H1 (cell line): ENCODE measurements around the gene HELT. TPM values are rescaled to one million over a fixed set of nuclear protein-coding genes. Genes with fewer than 3 reads are reported as not detected.

ENCODE experiments used
- CTCF ChIA-PET: fragments of 300-600 bp; sonication (Branson Sonifier 250); formaldehyde crosslinking; loops from one replicate; lab custom pipeline; 2021; ENCODE audit not compliant: partially characterized antibody; lab: Charles Lee
- POLR2A ChIA-PET: fragments of 300-600 bp; sonication (Branson Sonifier 250); formaldehyde crosslinking; loops from one replicate; lab custom pipeline; 2021; ENCODE audit warnings: inconsistent platforms; ENCODE audit not compliant: partially characterized antibody; lab: Charles Lee
- DNase-seq, 2 experiments: peaks; one replicate each; pipeline versions ENCODE4 v3.0.0 to v3.0.0-alpha.2; 2010 to 2022; ENCODE audit warnings: low spot score in 2 of 2, low read depth in 1 of 2, mixed read lengths in 1 of 2
- FAIRE-seq: peaks from 2 replicates; lab custom pipeline; 2011; peaks lifted over from hg19 to GRCh38; lab: Jason Lieb, UNC
- H2AFZ ChIP-seq: 2 replicates; pipeline ENCODE4 v1.8.1; 2012; ENCODE audit warnings: low read length, inconsistent platforms
- H2AK5ac ChIP-seq: 2 replicates; pipeline ENCODE4 v1.6.1; 2013; ENCODE audit warnings: low read depth, low read length
- H2BK120ac ChIP-seq: replicated peaks from 2 replicates; pipeline ENCODE3; 2013; ENCODE audit warnings: low read depth, low read length, inconsistent platforms
- H2BK12ac ChIP-seq: 2 replicates; pipeline ENCODE4 v1.6.1; 2013; ENCODE audit warnings: low read depth, low read length
- H2BK15ac ChIP-seq: 2 replicates; pipeline ENCODE4 v1.6.1; 2013; ENCODE audit warnings: low read length
- H2BK20ac ChIP-seq: 2 replicates; pipeline ENCODE4 v1.6.1; 2013; ENCODE audit warnings: low read length
- H2BK5ac ChIP-seq: 2 replicates; pipeline ENCODE4 v1.6.1; 2013; ENCODE audit warnings: low read depth, low read length
- H3K14ac ChIP-seq: 2 replicates; pipeline ENCODE4 v1.6.1; 2013; ENCODE audit warnings: inconsistent platforms; ENCODE audit not compliant: insufficient read length
- H3K18ac ChIP-seq: 2 replicates; pipeline ENCODE4 v1.6.1; 2013; ENCODE audit warnings: low read length; ENCODE audit errors: extremely low read depth
- H3K23ac ChIP-seq: 2 replicates; pipeline ENCODE4 v1.6.1; 2013; ENCODE audit warnings: inconsistent platforms; ENCODE audit not compliant: insufficient read length
- H3K23me2 ChIP-seq: 2 replicates; pipeline ENCODE4 v1.6.1; 2013; ENCODE audit warnings: low read depth, low read length
- H3K27ac ChIP-seq: 2 replicates; pipeline ENCODE4 v1.6.1; 2011; ENCODE audit warnings: low read depth, low read length, inconsistent platforms
- H3K27me3 ChIP-seq, 4 experiments: replicated peaks in 1 of 4; 1 replicate in 1 of 4; 2 replicates in 3 of 4; pipeline versions ENCODE4 v1.6.1 to v1.8.1; 2011 to 2013; ENCODE audit warnings: low read length in 3 of 4, mild to moderate bottlenecking in 3 of 4, inconsistent platforms in 2 of 4, mixed read lengths in 2 of 4, moderate library complexity in 1 of 4; ENCODE audit not compliant: control insufficient read depth in 3 of 4, insufficient read depth in 3 of 4; ENCODE audit errors: extremely low read depth in 1 of 4
- H3K36me3 ChIP-seq, 4 experiments: 2 replicates each; pipeline versions ENCODE4 v1.6.1 to v1.8.1; 2011 to 2013; ENCODE audit warnings: mild to moderate bottlenecking in 4 of 4, low read length in 3 of 4, moderate library complexity in 2 of 4, control low read depth in 1 of 4, inconsistent platforms in 1 of 4; ENCODE audit not compliant: insufficient read depth in 4 of 4, control insufficient read depth in 2 of 4
- H3K4ac ChIP-seq: replicated peaks from 2 replicates; pipeline ENCODE3; 2013; ENCODE audit warnings: low read length, low read depth, mixed read lengths, inconsistent platforms; ENCODE audit not compliant: insufficient read length
- H3K4me1 ChIP-seq, 4 experiments: replicated peaks in 1 of 4; 1 replicate in 1 of 4; 2 replicates in 3 of 4; pipeline versions ENCODE4 v1.6.1 to v1.8.1; 2011 to 2013; ENCODE audit warnings: low read length in 3 of 4, inconsistent platforms in 2 of 4, mixed read lengths in 1 of 4; ENCODE audit not compliant: insufficient read depth in 4 of 4, control insufficient read depth in 3 of 4
- H3K4me2 ChIP-seq, 2 experiments: 2 replicates each; pipeline versions ENCODE4 v1.6.1 to v1.8.1; 2011 to 2013; ENCODE audit warnings: low read depth in 2 of 2, low read length in 2 of 2, control low read depth in 1 of 2, inconsistent platforms in 1 of 2, mild to moderate bottlenecking in 1 of 2; ENCODE audit not compliant: insufficient read depth in 1 of 2
- H3K4me3 ChIP-seq, 4 experiments: fragments of 200-600, 300-600 bp in 1 of 4; sonication (generic), shearing (Covaris generic), sonication (Bioruptor Twin) in 1 of 4; 2 replicates each; pipeline versions ENCODE4 v1.5.1 to v1.8.1; 2011 to 2016; ENCODE audit warnings: low read length in 4 of 4, low read depth in 3 of 4, control low read depth in 2 of 4, inconsistent platforms in 2 of 4, mild to moderate bottlenecking in 2 of 4, mixed read lengths in 1 of 4, moderate library complexity in 1 of 4; ENCODE audit not compliant: insufficient read depth in 2 of 4; ENCODE audit errors: extremely low read depth in 1 of 4
- H3K56ac ChIP-seq: replicated peaks from 2 replicates; pipeline ENCODE3; 2013; ENCODE audit warnings: low read depth, mild to moderate bottlenecking, mixed read lengths, low read length, inconsistent platforms; ENCODE audit not compliant: insufficient read length
- H3K79me1 ChIP-seq: 2 replicates; pipeline ENCODE4 v1.6.1; 2013; ENCODE audit warnings: low read depth, low read length, control low read depth
- H3K79me2 ChIP-seq, 2 experiments: 2 replicates each; pipeline versions ENCODE4 v1.6.1 to v1.8.1; 2012 to 2013; ENCODE audit warnings: low read length in 2 of 2, mild to moderate bottlenecking in 2 of 2, inconsistent platforms in 1 of 2; ENCODE audit not compliant: insufficient read depth in 2 of 2, control insufficient read depth in 1 of 2
- H3K9ac ChIP-seq, 4 experiments: replicated peaks in 1 of 4; 1 replicate in 1 of 4; 2 replicates in 3 of 4; pipeline versions ENCODE4 v1.6.1 to v1.8.1; 2011 to 2013; ENCODE audit warnings: low read depth in 3 of 4, low read length in 3 of 4, control low read depth in 2 of 4, mild to moderate bottlenecking in 2 of 4, moderate library complexity in 2 of 4, inconsistent platforms in 1 of 4; ENCODE audit errors: extremely low read depth in 1 of 4
- H3K9me3 ChIP-seq, 2 experiments: 2 replicates each; pipeline versions ENCODE4 v1.6.1 to v1.8.1; 2012 to 2013; ENCODE audit warnings: mild to moderate bottlenecking in 2 of 2, moderate library complexity in 2 of 2, control low read depth in 1 of 2, inconsistent platforms in 1 of 2, low read depth in 1 of 2, low read length in 1 of 2, mixed read lengths in 1 of 2; ENCODE audit not compliant: insufficient read depth in 2 of 2
- H4K20me1 ChIP-seq, 2 experiments: replicated peaks in 1 of 2; 2 replicates each; pipeline versions ENCODE3 to v1.8.1; 2011 to 2013; ENCODE audit warnings: inconsistent platforms in 2 of 2, low read length in 2 of 2, mild to moderate bottlenecking in 1 of 2; ENCODE audit not compliant: insufficient read depth in 2 of 2, control insufficient read depth in 1 of 2
- H4K5ac ChIP-seq: 2 replicates; pipeline ENCODE4 v1.6.1; 2013; ENCODE audit warnings: low read length, low read depth, mixed read lengths, inconsistent platforms; ENCODE audit not compliant: insufficient read length
- H4K8ac ChIP-seq: 2 replicates; pipeline ENCODE4 v1.8.0; 2013; ENCODE audit warnings: mild to moderate bottlenecking, moderate library complexity, low read length, inconsistent platforms; ENCODE audit not compliant: insufficient read depth; ENCODE audit errors: extremely low read depth
- H4K91ac ChIP-seq: replicated peaks from 2 replicates; pipeline ENCODE3; 2013; ENCODE audit warnings: low read length, mixed read lengths, inconsistent platforms; ENCODE audit not compliant: insufficient read length
- CHD1 ChIP-seq: IDR thresholded peaks from 2 replicates; pipeline ENCODE4 v1.6.1; 2012; ENCODE audit warnings: low read depth, low read length, improper control_type of control experiment
- CTBP2 ChIP-seq: IDR thresholded peaks from 2 replicates; pipeline ENCODE4 v1.7.0; 2011; ENCODE audit warnings: borderline replicate concordance, mild to moderate bottlenecking, moderate library complexity, mixed read lengths, low read length; ENCODE audit not compliant: insufficient read depth, insufficient read length
- GTF2F1 ChIP-seq: IDR thresholded peaks from 2 replicates; pipeline ENCODE4 v1.6.1; 2012; ENCODE audit warnings: low read depth, low read length, improper control_type of control experiment, borderline replicate concordance
- RNF2 ChIP-seq: fragments of 200-900, 300-1000 bp; sonication (generic); IDR thresholded peaks from 2 replicates; pipeline ENCODE4 v1.7.1; 2016; ENCODE audit warnings: borderline replicate concordance, low read depth, mild to moderate bottlenecking, antibody characterized with exemption, low read length; ENCODE audit not compliant: poor library complexity, severe bottlenecking; ENCODE audit errors: missing control alignments
- TCF12 ChIP-seq: IDR thresholded peaks from 2 replicates; pipeline ENCODE4 v1.6.1; 2011; ENCODE audit warnings: low read depth, mild to moderate bottlenecking, low read length
- WGBS, 2 experiments: shearing (Covaris generic) in 1 of 2; methylation state at CpG; one replicate each; pipeline versions ENCODE4 v1.1.6 to v1.1.7; 2013 to 2015; ENCODE audit warnings: low lambda C conversion rate in 2 of 2, mixed read lengths in 2 of 2, inconsistent platforms in 1 of 2, low coverage in 1 of 2, missing lambda C conversion rate in 1 of 2; ENCODE audit not compliant: insufficient replicate concordance in 2 of 2, insufficient coverage in 1 of 2, insufficient read length in 1 of 2; ENCODE audit errors: extremely low coverage in 1 of 2, missing lambda C conversion rate in 1 of 2; 5-methylcytosine and 5-hydroxymethylcytosine counted together
- polyA plus RNA-seq, 7 experiments: library from polyadenylated mRNA; depleted of rRNA in 3 of 7; stranded (reverse) in 5 of 7; unstranded in 2 of 7; fragments of >200 nt in 5 of 7; fragments of 200-250 nt in 2 of 7; gene quantifications; 1 replicate in 5 of 7; 2 replicates in 1 of 7; 4 replicates in 1 of 7; pipeline versions ENCODE4 v1.2.1 to v1.2.3, GENCODE V29; 2011 to 2013; ENCODE audit warnings: missing spikeins in 2 of 7, mixed read lengths in 2 of 7
- total RNA-seq: library from RNA; stranded (reverse); fragmentation: NEBNext Ultra II Directional; extraction: Animal tissue kit (Norgen Biotek cat#: 25700); gene quantifications from 2 replicates; pipeline ENCODE4 v1.2.1, GENCODE V29; 2021

The HELT gene
- total and polyA plus RNA-seq, 2 of the 8 experiments (the other 6 are each of a cell fraction or from before 2014, with no cell fraction given), result 0.32 to 0.35 TPM

DNA sequence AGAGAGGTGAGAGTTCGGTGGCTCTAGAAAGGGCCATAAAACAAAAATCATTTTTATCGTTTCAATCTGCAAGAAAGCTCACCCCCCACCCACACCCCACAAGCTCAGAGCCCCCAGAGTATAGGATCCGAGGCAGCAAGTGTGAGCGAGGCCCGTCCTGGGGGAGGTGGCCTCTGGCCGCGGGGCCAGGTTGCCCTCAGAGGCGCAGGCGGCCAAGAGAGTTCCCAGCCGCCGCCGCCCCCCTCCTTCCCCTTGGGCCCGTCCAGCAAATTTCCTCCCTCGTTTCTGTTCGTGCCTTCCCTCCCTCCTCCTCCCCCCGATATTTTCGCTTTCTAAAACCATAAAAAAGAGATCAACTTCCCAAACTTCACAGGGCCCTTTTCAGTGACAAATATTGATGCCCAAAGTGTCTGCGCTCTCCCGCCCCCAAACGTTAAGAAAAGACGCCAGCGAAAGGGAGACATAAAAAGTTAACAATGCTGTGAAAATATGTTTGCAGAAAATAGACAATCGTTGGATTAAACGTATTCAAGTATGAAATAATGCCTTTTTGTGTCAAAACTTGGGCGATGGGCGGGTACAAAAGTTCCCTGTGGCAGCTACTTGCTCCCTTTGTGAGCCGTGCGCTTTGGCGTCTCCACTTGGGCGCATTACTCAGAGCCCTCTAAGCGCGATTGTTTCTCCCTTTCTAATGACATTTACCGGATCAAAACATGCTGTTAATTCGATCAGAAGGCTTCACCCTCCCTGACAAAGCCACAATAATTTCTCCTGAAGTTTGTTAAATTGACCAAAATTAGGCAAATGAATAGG, 1.1 kb upstream of the HELT start:
- H3K9ac ChIP-seq, result no peak overlapping the region
- H3K27ac ChIP-seq, result no peak overlapping the region
- no peak overlapping the region for H2BK12ac ChIP-seq
- TF ChIP-seq CHD1, result no peak
- 0 out of 2 replicates have a peak, but pooled peaks have one; percentile 14 for TF ChIP-seq TCF12
- TF ChIP-seq CTBP2, result peak; percentile 73
- peak; percentile 79 for TF ChIP-seq RNF2
- TF ChIP-seq GTF2F1, result no peak
- H3K14ac ChIP-seq, result no peak overlapping the region
- H4K91ac ChIP-seq, result no peak overlapping the region
- H2BK120ac ChIP-seq, result no peak overlapping the region
- H2BK15ac ChIP-seq, result no peak overlapping the region
- no peaks in the 10 kb centered on the region for H3K79me2 ChIP-seq
- no peak overlapping the region for H3K23ac ChIP-seq
- DNase-seq (no peak), FAIRE-seq (no peak)
- H3K18ac ChIP-seq, result no peak overlapping the region
- no peak overlapping the region for H2BK5ac ChIP-seq
- no peak overlapping the region for H3K4ac ChIP-seq
- no peak overlapping the region for H2AK5ac ChIP-seq
- no peak overlapping the region for H3K56ac ChIP-seq
- H3K4me1 ChIP-seq, result peaks cover 0 to 62% (median 35%) of the 10 kb centered on the region in 4 experiments; a peak in 6 of 7 replicates
- peak overlapping the region; percentile 74 to 92 for H3K4me2 ChIP-seq
- H3K27me3 ChIP-seq, result peaks cover 90 to 100% (median 97%) of the 10 kb centered on the region in 4 experiments
- ChIA-PET POLR2A (no interaction called here), CTCF (interaction anchor here (0.6 to 4.2 kb wide), 8 partner anchors 10 to 496 kb away, joined by 3 to 23 read pairs (median 4); no protein-coding TSS in a partner anchor)
- no peaks in the 10 kb centered on the region for H3K79me1 ChIP-seq
- no peaks in the 10 kb centered on the region; a peak in 1 of 8 replicates for H3K36me3 ChIP-seq
- peaks cover 13 to 16% of the 10 kb centered on the region in 2 experiments for H4K20me1 ChIP-seq
- no peak overlapping the region for H2AFZ ChIP-seq
- H4K5ac ChIP-seq, result no peak overlapping the region
- no peak overlapping the region for H4K8ac ChIP-seq
- H3K4me3 ChIP-seq, result peak overlapping the region; percentile 4 to 53 (median 25); a peak in 5 of 8 replicates
- peaks cover 21% of the 10 kb centered on the region; the same call in 1 of the 2 replicates for H3K23me2 ChIP-seq
- H2BK20ac ChIP-seq, result no peak overlapping the region
- no peaks in the 10 kb centered on the region; a peak in 1 of 4 replicates for H3K9me3 ChIP-seq
- WGBS, 2 experiments, result 2% methylated on average over 32 of the region's 34 CpGs; no CpG with 5 or more reads in 1 of the 2 experiments
